ENCODE measurements around the gene SLC10A7. TPM values are rescaled to one million over a fixed set of nuclear protein-coding genes. Genes with fewer than 3 reads are reported as not detected.

Gene SLC10A7, protein sequence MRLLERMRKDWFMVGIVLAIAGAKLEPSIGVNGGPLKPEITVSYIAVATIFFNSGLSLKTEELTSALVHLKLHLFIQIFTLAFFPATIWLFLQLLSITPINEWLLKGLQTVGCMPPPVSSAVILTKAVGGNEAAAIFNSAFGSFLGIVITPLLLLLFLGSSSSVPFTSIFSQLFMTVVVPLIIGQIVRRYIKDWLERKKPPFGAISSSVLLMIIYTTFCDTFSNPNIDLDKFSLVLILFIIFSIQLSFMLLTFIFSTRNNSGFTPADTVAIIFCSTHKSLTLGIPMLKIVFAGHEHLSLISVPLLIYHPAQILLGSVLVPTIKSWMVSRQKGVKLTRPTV
- total RNA-seq: 5.8 and 8.8 TPM in 2 replicates

GRCh38 chr4:146521541-146522097, at the start of gene SLC10A7:
TSS of gene SLC10A7 (minus strand) at chr4:146521940. CDS start at chr4:146521717, 223 bp downstream.

GRCh38 chr4:146214238-146214637, 307.5 kb downstream of the SLC10A7 start, which contains the start of gene REELD1:
TSS of gene REELD1 (plus strand) at chr4:146214538. CDS start at chr4:146216953, 2,415 bp downstream.

Other genes with a start within 250 kb of the SLC10A7 start
- gene POU4F2, start 117.0 kb upstream of the SLC10A7 start, total RNA-seq: not detected in 2 replicates